CD4-positive, CD25-positive, alpha-beta regulatory T cell (primary cell): ENCODE measurements around the gene CTAGE1. TPM values are rescaled to one million over a fixed set of nuclear protein-coding genes. Genes with fewer than 3 reads are reported as not detected.
A peak's percentile ranks its signal among the peaks of the same experiment; 100 is the strongest.

ENCODE experiments used
- ATAC-seq, 2 donors: fragments of 150-1000 bp; cut with Tn5 transposase; one replicate each; pipeline ENCODE4 v1.10.0; 2021; ENCODE audit warnings: low read depth in 2 of 2, moderate number of reproducible peaks in 2 of 2, moderate library complexity in 1 of 2
- DNase-seq, 3 donors: peaks; one replicate each; pipeline versions ENCODE4 v3.0.0 to v3.0.0-alpha.2; 2012 to 2022; ENCODE audit warnings: mixed read lengths in 1 of 3
- H3K27ac ChIP-seq: one replicate; pipeline ENCODE4 v1.7.0; 2013; ENCODE audit warnings: mild to moderate bottlenecking, low read length; ENCODE audit not compliant: insufficient read depth, poor library complexity, severe bottlenecking
- H3K27me3 ChIP-seq: one replicate; pipeline ENCODE4 v1.7.0; 2013; ENCODE audit warnings: low read length; ENCODE audit not compliant: control insufficient read depth, insufficient read depth
- H3K36me3 ChIP-seq: one replicate; pipeline ENCODE4 v1.7.0; 2013; ENCODE audit warnings: mild to moderate bottlenecking, low read length, moderate library complexity; ENCODE audit not compliant: control insufficient read depth, insufficient read depth
- H3K4me1 ChIP-seq: 2 replicates; pipeline ENCODE4 v1.7.0; 2013; ENCODE audit warnings: mild to moderate bottlenecking, low read length; ENCODE audit not compliant: insufficient read depth, control insufficient read depth, poor library complexity, severe bottlenecking
- H3K4me3 ChIP-seq: one replicate; pipeline ENCODE4 v1.7.0; 2013; ENCODE audit warnings: low read depth, mild to moderate bottlenecking, low read length, moderate library complexity
- H3K9me3 ChIP-seq, 2 experiments: 1 replicate in 1 of 2; 2 replicates in 1 of 2; pipeline ENCODE4 v1.7.0; 2013; ENCODE audit warnings: low read length in 2 of 2, mild to moderate bottlenecking in 1 of 2, moderate library complexity in 1 of 2; ENCODE audit not compliant: control insufficient read depth in 2 of 2
- H3K27ac Mint-ChIP-seq, 3 donors: one replicate each; pipeline ENCODE4 v1.8.0; 2020 to 2022; ENCODE audit warnings: mild to moderate bottlenecking in 3 of 3, mixed read lengths in 3 of 3, moderate library complexity in 2 of 3
- H3K27me3 Mint-ChIP-seq: one replicate; pipeline ENCODE4 v1.8.0; 2022; ENCODE audit warnings: mild to moderate bottlenecking, mixed read lengths
- H3K36me3 Mint-ChIP-seq: one replicate; pipeline ENCODE4 v1.8.0; 2020; ENCODE audit warnings: mixed read lengths
- H3K4me1 Mint-ChIP-seq, 4 donors: one replicate each; pipeline ENCODE4 v1.8.0; 2020 to 2022; ENCODE audit warnings: mixed read lengths in 4 of 4, mild to moderate bottlenecking in 1 of 4
- H3K4me3 Mint-ChIP-seq, 4 donors: one replicate each; pipeline ENCODE4 v1.8.0; 2020 to 2022; ENCODE audit warnings: mild to moderate bottlenecking in 4 of 4, mixed read lengths in 4 of 4, moderate library complexity in 3 of 4
- H3K9me3 Mint-ChIP-seq, 7 donors: one replicate each; pipeline ENCODE4 v1.8.0; 2020 to 2022; ENCODE audit warnings: mixed read lengths in 7 of 7, mild to moderate bottlenecking in 3 of 7, moderate library complexity in 2 of 7
- polyA plus RNA-seq, 4 donors: library from polyadenylated mRNA; unstranded; fragments of 300-500 nt; fragmentation: Illumina TruSeq; gene quantifications; one replicate each; pipeline ENCODE4 v1.2.3, GENCODE V29; 2021
- total RNA-seq: library from RNA; stranded (reverse); gene quantifications from one replicate; pipeline ENCODE4 v1.2.3, GENCODE V29; 2022

Gene CTAGE1
- total and polyA plus RNA-seq, 5 donors from 2014 or later: not detected

GRCh38 chr18:22433956-22434355 is 16.2 kb upstream of the CTAGE1 start:
- no peak overlapping the region for H3K4me3 Mint-ChIP-seq
- H3K36me3 Mint-ChIP-seq: no peaks in the 10 kb centered on the region
- H3K27ac ChIP-seq: no peak overlapping the region
- H3K9me3 ChIP-seq: no peaks in the 10 kb centered on the region
- ATAC-seq (no peak), DNase-seq (no peak)
- peaks cover 5% of the 10 kb centered on the region for H3K27me3 Mint-ChIP-seq
- no peaks in the 10 kb centered on the region for H3K4me1 Mint-ChIP-seq
- peaks cover 0 to 3% (median 0%) of the 10 kb centered on the region in 7 donors for H3K9me3 Mint-ChIP-seq
- no peak overlapping the region for H3K27ac Mint-ChIP-seq
- no peaks in the 10 kb centered on the region for H3K27me3 ChIP-seq
- no peak overlapping the region for H3K4me3 ChIP-seq
- H3K36me3 ChIP-seq: no peaks in the 10 kb centered on the region
- H3K4me1 ChIP-seq: no peaks in the 10 kb centered on the region

GRCh38 chr18:22432657-22433137 is 15.0 kb upstream of the CTAGE1 start:
- DNase-seq (no peak), ATAC-seq (no peak)
- Mint-ChIP-seq H3K4me3 (no peak overlapping the region), H3K27ac (peak overlapping the region in 1 of 3 donors; percentile 35), H3K27me3 (peaks cover 5% of the 10 kb centered on the region), H3K4me1 (no peaks in the 10 kb centered on the region), H3K9me3 (peaks cover 0 to 3% (median 0%) of the 10 kb centered on the region in 7 donors), H3K36me3 (no peaks in the 10 kb centered on the region)
- Histone ChIP-seq H3K9me3 (no peaks in the 10 kb centered on the region), H3K27ac (no peak overlapping the region), H3K36me3 (no peaks in the 10 kb centered on the region), H3K27me3 (no peaks in the 10 kb centered on the region), H3K4me3 (no peak overlapping the region), H3K4me1 (no peaks in the 10 kb centered on the region)

- no peaks in the 10 kb centered on the region for H3K4me1 Mint-ChIP-seq
- no peak overlapping the region for H3K27ac ChIP-seq
- no peak overlapping the region for H3K4me3 Mint-ChIP-seq
- no peaks in the 10 kb centered on the region for H3K4me1 ChIP-seq
- no peak overlapping the region for H3K27ac Mint-ChIP-seq
- no peak overlapping the region for H3K4me3 ChIP-seq
- H3K27me3 Mint-ChIP-seq: peaks cover 5% of the 10 kb centered on the region
- H3K9me3 Mint-ChIP-seq: peaks cover 0 to 3% (median 0%) of the 10 kb centered on the region in 7 donors
- H3K27me3 ChIP-seq: no peaks in the 10 kb centered on the region
- no peak for ATAC-seq
- no peaks in the 10 kb centered on the region for H3K9me3 ChIP-seq
- no peaks in the 10 kb centered on the region for H3K36me3 ChIP-seq
- no peaks in the 10 kb centered on the region for H3K36me3 Mint-ChIP-seq
- DNase-seq: no peak
Observed at GRCh38 chr18:22429564-22429963, 11.8 kb upstream of the CTAGE1 start.

- Mint-ChIP-seq H3K4me3 (no peak overlapping the region), H3K36me3 (no peaks in the 10 kb centered on the region), H3K9me3 (peaks cover 0 to 3% (median 0%) of the 10 kb centered on the region in 7 donors), H3K4me1 (no peaks in the 10 kb centered on the region), H3K27ac (no peak overlapping the region), H3K27me3 (no peaks in the 10 kb centered on the region)
- no peaks in the 10 kb centered on the region for H3K27me3 ChIP-seq
- H3K4me1 ChIP-seq: no peaks in the 10 kb centered on the region
- H3K9me3 ChIP-seq: no peaks in the 10 kb centered on the region
- no peak for ATAC-seq
- no peak overlapping the region for H3K4me3 ChIP-seq
- no peak overlapping the region for H3K27ac ChIP-seq
- H3K36me3 ChIP-seq: no peaks in the 10 kb centered on the region
- DNase-seq: no peak
Observed at GRCh38 chr18:22428672-22429071, 11.0 kb upstream of the CTAGE1 start.

- H3K4me3 ChIP-seq: no peak overlapping the region
Observed at GRCh38 chr18:22427822-22428549, 10.3 kb upstream of the CTAGE1 start.

GRCh38 chr18:22424565-22424963 is 6.8 kb upstream of the CTAGE1 start:
- Mint-ChIP-seq H3K36me3 (no peaks in the 10 kb centered on the region), H3K4me1 (no peaks in the 10 kb centered on the region), H3K27ac (no peak overlapping the region), H3K27me3 (no peaks in the 10 kb centered on the region), H3K9me3 (peaks cover 0 to 4% (median 2%) of the 10 kb centered on the region in 7 donors), H3K4me3 (no peak overlapping the region)
- H3K36me3 ChIP-seq: no peaks in the 10 kb centered on the region
- peaks cover 0 to 3% of the 10 kb centered on the region in 2 experiments for H3K9me3 ChIP-seq
- H3K4me3 ChIP-seq: no peak overlapping the region
- no peaks in the 10 kb centered on the region for H3K4me1 ChIP-seq
- no peak for DNase-seq
- ATAC-seq: no peak
- no peak overlapping the region for H3K27ac ChIP-seq
- no peaks in the 10 kb centered on the region for H3K27me3 ChIP-seq

More at GRCh38 chr18:22427822-22428549, 10.3 kb upstream of the CTAGE1 start:
- Mint-ChIP-seq H3K36me3 (no peaks in the 10 kb centered on the region), H3K4me1 (no peaks in the 10 kb centered on the region), H3K27ac (no peak overlapping the region), H3K27me3 (no peaks in the 10 kb centered on the region), H3K4me3 (no peak overlapping the region), H3K9me3 (peaks cover 0 to 3% (median 0%) of the 10 kb centered on the region in 7 donors)
- Histone ChIP-seq H3K9me3 (no peaks in the 10 kb centered on the region), H3K27ac (no peak overlapping the region), H3K27me3 (no peaks in the 10 kb centered on the region), H3K4me1 (no peaks in the 10 kb centered on the region), H3K36me3 (no peaks in the 10 kb centered on the region)
- DNase-seq (no peak), ATAC-seq (no peak)

GRCh38 chr18:22423878-22424564 is 6.3 kb upstream of the CTAGE1 start:
- Histone ChIP-seq H3K9me3 (peaks cover 0 to 3% of the 10 kb centered on the region in 2 experiments), H3K4me1 (no peaks in the 10 kb centered on the region), H3K4me3 (no peak overlapping the region), H3K27ac (no peak overlapping the region), H3K27me3 (no peaks in the 10 kb centered on the region), H3K36me3 (no peaks in the 10 kb centered on the region)
- Mint-ChIP-seq H3K9me3 (peaks cover 0 to 4% (median 2%) of the 10 kb centered on the region in 7 donors), H3K27ac (no peak overlapping the region), H3K4me3 (no peak overlapping the region), H3K36me3 (no peaks in the 10 kb centered on the region), H3K27me3 (no peaks in the 10 kb centered on the region), H3K4me1 (no peaks in the 10 kb centered on the region)
- ATAC-seq: no peak
- DNase-seq: no peak
